Body of pancreas (tissue), 4 donors: ENCODE data around the gene TYW1.

Experiments used
- POLR2A ChIP-seq, 3 donors: fragments of 450-650 bp; IDR thresholded peaks; one replicate each; pipeline ENCODE4 v1.6.1; 2016; ENCODE audit warnings: antibody characterized with exemption in 3 of 3, mild to moderate bottlenecking in 2 of 3
- TF ChIP-seq, protein P1 (sequence below), 7 experiments: fragments of 450-650 bp in 4 of 7; fragments of 200-600 bp in 3 of 7; sonication (generic) in 3 of 7; IDR thresholded peaks; one replicate each; pipeline ENCODE4 v1.5.1; 2016 to 2019; ENCODE audit warnings: antibody characterized with exemption in 7 of 7

GRCh38 chr7:67021260-67021659 lies 24.6 kb downstream of the TYW1 start:
- TF ChIP-seq, protein P1, sequence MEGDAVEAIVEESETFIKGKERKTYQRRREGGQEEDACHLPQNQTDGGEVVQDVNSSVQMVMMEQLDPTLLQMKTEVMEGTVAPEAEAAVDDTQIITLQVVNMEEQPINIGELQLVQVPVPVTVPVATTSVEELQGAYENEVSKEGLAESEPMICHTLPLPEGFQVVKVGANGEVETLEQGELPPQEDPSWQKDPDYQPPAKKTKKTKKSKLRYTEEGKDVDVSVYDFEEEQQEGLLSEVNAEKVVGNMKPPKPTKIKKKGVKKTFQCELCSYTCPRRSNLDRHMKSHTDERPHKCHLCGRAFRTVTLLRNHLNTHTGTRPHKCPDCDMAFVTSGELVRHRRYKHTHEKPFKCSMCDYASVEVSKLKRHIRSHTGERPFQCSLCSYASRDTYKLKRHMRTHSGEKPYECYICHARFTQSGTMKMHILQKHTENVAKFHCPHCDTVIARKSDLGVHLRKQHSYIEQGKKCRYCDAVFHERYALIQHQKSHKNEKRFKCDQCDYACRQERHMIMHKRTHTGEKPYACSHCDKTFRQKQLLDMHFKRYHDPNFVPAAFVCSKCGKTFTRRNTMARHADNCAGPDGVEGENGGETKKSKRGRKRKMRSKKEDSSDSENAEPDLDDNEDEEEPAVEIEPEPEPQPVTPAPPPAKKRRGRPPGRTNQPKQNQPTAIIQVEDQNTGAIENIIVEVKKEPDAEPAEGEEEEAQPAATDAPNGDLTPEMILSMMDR (IDR thresholded peaks at IDR 0.05), result no peak
- no peak for TF ChIP-seq POLR2A (IDR thresholded peaks at IDR 0.05)
